ENCODE measurements around the gene STARD7.
"Not testable (repeated sequence)": the region's sequence is repeated elsewhere in the genome, so short reads cannot be mapped to it uniquely, and the experiment has no call there.

GRCh38 chr2:96219959-96220358, 11.3 kb upstream of the STARD7 start:
- TF ChIP-seq POLR2A, CTCF, EP300 (IDR thresholded peaks at IDR 0.05): not testable (repeated sequence)

All from tibial nerve (tissue), 4 donors.